OCI-LY7 (cell line): ENCODE data around the gene ASB10.

Experiments
- CTCF ChIP-seq: fragments of 200-600 bp; sonication (generic); conservative IDR thresholded peaks from 2 replicates; pipeline ENCODE4 v1.5.1; 2014; ENCODE audit warnings: mild to moderate bottlenecking, antibody characterized with exemption, low read length, moderate library complexity, mixed read lengths
- EZH2phosphoT487 ChIP-seq: fragments of 200-600 bp; sonication (generic); IDR thresholded peaks from 2 replicates; pipeline ENCODE4 v1.6.1; 2018; ENCODE audit warnings: low read depth, borderline replicate concordance, mild to moderate bottlenecking, mixed run types, antibody characterized with exemption, low read length, moderate library complexity, mixed read lengths

DNA sequence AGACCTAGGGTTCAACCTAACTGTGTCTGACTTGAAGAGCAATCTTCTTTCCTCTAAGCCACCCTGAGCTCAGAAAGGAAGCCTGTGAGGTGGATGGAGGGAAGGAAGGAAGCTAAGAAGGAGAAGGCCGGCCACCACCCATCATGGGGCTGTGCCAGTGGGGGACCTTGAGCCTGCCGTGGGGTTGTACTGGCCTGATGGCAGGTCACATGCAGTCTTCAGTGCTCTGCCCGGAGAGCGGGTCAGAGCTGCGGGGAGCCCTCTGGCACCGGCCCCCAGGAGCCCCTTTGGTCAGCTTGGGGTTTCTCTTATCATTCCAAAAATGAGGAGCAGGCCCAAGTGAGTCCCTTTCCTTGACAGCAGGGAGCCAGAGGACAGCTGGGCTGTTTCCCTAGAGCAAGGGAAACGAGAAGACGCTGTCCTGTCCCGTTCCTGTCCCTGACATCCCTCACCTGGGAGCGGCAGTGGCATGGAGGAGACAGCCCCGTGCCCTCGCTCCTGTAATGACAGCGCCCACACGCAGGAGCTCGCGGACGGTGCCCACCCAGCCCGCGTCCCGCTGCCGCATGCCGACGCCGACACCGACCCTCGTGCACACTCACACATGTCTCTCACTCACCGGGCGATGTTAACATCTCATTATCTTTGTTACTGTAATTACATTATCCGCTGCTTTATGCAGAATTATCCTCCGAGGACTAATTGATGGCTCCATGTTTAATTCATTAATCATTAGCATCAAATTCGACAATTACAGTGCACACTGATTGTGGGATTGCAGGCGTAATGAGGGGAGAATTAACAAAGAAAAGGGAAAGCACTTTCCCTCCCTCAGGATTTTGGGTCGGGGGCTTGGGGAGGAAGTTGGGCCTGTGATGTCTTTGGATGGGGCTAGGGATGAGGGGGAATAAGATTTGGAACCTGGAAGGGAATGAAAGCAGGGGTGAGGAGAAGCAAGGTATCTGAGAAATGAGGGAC lies 50.9 kb downstream of the ASB10 start:
- TF ChIP-seq CTCF (no peak), EZH2phosphoT487 (no peak)
